ENCODE results near the gene ADAM19. TPM values are rescaled to one million over a fixed set of nuclear protein-coding genes. Genes with fewer than 3 reads are reported as not detected.
A peak's percentile ranks its signal among the peaks of the same experiment; 100 is the strongest.

Gene ADAM19
- total RNA-seq, 1 donor from 2014 or later = 88.1 TPM

DNA sequence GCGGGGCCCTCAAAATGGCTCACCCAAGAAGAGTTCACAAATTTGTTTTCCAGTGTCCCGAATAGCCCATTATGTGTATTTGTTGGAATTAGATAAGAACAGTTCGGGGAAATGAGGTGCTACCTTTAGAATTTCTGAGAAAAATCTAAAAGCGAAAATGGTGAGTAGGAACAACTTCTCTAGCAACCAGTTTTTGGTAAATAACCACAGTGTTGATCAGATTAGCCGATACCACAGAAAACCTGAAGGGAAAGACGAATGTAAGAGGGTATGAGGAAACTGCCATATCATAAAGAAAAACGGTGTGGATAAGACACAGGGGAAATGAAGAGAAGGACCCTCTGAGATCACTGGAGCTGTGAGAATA lies 31.0 kb downstream of the ADAM19 start:
- DNase-seq (ENCODE audit: low spot score) = no peak

DNA sequence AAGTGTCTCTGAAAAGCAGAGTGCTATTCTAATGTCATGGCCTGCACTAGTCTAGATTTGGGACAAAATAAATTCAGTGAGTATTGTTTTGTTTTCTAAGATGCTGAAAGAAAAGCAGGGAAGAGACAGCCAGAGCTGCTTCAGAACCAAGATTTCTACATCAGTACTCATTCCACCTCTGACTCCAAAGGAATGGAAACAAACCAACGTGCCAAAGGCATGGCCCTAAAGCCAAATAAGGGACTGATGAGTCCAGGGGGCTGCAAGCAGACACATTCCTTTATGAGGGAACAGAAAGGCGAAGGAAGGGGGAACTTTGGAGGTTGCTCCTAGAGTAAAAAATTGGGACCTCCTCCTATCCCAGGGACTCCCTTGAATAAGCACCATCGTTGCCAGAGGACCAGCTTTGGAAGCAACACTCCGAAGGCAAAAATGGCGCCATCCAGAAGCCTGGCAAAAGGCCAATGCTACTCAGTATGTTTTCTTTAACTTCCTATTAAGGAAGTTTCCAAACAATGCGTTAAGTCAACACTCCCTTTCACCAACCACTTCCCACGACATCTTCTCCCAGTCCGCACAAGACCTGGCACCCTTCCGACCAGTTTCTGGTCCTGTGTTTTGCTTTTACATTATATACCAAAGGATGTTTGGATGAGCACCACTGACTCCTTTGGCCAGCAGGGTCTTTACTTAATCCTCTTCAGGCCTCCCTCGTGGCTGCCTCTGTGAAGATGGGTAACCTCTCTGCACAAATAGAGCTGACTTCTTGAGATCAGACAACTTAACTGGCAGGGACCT lies 31.6 kb downstream of the ADAM19 start:
- DNase-seq (ENCODE audit: low spot score) = peak; percentile 55

DNA sequence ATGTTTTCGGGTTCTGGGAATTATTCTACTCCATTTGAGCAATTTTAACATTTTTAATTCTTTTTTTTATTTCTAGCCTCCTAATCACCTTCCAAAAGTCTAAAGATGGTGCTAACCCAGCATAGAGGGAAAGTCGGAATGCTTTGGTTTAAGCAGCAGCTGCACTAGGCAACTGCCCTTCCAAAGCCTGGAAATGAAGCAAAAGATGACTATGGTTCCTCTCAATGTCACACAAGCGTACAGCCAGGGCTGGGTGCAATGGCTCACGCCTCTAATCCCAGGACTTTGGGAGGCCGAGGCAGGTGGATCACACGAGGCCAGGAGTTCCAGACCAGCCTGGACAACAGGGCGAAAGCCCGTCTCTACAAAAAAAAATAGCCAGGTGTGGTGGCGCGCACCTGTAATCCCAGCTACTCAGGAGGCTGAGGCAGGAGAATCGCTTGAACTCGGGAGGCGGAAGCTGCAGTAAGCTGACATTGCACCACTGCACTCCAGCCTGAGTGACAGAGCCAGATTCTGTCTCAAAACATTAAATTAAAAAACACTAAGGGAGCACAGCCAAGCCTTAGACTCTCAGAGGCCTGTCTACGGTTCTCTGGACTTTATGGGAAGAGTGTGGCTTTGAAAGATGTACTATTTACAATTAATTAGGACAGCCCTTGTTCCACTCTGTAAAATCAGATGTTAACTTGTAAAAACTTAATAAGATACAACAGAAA lies 33.1 kb downstream of the ADAM19 start:
- no peak for DNase-seq (ENCODE audit: low spot score)

DNA sequence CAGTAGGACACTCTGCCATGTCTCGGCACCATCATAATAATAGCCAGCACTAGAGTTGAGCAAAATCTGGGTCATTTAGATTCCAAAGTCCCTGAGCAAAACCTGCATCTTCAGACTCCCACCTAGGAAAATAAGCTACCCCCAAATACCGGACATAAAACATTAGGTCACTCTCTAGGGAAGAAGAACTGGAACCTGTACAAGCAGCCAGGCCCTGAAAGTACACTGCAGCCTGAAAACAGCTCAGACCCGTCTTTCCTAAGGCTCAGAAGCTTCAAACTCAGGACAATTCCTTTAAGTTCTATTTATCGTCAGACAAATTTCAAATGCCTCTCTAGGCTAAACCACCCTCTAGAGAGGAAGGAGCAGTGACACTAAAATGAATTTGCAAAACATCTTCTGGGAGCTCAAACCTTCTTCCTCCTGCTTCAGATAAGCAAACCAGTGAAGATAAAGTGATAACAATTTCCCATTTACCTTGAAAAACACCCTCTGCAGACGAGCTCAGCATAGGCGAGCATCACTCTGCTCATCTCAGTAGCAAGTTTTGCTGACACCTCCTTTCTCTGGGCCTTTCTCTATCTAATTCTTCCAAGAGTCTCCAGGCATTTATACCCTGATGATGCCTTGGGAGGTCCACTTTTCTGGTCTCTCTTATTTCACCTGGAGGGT lies 34.0 kb downstream of the ADAM19 start:
- no peak for DNase-seq (ENCODE audit: low spot score)

DNA sequence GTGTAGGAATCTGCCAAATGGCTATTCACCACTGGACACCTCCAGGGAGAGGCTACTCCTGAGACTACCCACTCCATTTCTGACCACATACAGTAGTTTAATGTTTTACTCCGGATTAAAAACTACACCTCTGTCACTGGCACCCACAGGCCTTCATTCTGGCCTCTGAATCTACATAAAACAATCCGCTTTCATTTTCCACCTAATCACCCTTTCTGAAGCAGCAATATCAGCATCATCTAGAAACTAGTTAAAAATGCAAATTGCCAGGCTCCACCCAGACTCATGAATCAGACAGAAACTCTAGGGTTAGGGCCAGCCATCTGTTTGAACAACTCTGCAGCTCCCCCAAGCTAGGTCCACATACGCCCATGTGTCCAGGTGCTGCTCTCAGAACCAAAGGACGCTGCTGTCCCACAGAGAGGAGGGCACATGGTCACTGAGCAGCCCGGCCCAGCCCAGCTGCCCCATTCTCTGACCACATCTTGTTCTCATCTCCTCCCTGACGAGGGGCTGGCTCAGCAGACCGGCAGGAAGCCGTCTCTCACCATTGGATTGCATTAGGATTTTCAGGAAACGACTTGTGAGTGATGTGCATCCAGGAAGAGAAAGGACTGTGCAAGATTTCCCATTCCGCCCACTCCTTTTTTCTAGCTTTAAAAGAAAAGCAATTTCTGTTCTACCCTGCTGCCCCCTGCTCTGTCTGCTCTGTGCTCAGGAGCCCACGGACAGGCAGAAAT lies 34.7 kb downstream of the ADAM19 start:
- peak; percentile 49 for DNase-seq (ENCODE audit: low spot score)

DNA sequence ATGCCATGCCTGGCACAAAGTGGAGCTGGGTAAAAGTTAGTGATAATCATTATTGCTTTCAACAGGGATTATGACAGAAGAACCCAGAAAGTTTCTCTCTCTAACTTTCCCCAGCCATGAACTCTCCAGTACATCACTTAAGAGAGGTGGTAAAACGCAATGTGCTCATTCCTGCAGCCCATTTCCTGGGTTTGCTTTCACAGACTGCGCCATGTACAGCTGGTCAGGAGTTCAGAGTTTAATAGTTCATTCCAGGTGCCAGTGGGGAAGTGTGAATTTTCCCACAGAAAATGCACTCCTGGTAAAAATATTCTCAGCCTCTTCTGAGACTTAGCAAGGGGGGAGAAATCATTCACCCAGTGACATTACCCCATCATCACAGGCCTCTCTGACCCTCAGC lies 35.5 kb downstream of the ADAM19 start:
- DNase-seq (ENCODE audit: low spot score) = no peak

DNA sequence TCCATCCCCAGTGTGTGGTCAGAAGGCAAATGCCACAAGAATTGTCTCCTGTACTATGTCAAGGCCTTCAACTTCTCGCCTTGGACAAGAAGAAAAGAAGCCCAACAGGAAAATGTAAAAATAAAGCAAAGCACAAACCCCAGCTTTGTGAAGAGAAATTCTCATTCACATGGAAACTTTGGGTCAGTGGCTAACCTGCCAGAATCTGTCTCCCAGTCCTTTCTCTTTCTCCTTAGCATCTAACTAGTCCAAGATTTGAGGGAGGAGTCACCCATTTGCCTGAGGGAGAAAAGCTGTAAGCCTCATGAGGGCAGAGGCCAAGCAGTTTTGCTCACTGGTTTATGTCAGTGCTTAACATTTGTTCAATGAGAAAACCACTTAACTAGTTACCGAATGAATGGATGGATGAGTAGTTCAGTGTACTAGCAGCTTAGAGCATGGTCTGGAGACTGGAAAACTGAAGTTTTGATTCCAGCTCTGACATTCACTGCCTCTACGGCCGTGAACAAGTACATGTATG lies 36.0 kb downstream of the ADAM19 start:
- DNase-seq (ENCODE audit: low spot score) = no peak

DNA sequence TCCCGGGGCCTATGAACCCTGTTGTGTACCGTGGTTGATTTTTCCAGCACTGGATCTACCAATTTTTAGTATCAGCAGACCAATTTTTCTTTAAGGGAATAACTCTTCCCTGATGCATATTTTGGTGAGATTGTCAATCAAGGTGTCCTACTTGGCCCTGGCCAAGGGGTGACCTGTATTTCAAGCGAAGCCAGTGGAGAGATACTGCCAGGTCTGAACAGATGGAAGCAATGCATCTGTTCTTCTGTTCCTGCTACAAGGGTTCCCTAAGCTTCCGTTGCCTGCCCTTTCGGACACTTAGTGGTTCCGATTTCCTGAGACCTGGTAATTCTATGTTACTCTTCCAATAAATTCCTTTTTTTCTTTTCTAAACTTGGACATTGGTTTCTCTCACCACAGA lies 37.3 kb downstream of the ADAM19 start:
- no peak for DNase-seq (ENCODE audit: low spot score)

DNA sequence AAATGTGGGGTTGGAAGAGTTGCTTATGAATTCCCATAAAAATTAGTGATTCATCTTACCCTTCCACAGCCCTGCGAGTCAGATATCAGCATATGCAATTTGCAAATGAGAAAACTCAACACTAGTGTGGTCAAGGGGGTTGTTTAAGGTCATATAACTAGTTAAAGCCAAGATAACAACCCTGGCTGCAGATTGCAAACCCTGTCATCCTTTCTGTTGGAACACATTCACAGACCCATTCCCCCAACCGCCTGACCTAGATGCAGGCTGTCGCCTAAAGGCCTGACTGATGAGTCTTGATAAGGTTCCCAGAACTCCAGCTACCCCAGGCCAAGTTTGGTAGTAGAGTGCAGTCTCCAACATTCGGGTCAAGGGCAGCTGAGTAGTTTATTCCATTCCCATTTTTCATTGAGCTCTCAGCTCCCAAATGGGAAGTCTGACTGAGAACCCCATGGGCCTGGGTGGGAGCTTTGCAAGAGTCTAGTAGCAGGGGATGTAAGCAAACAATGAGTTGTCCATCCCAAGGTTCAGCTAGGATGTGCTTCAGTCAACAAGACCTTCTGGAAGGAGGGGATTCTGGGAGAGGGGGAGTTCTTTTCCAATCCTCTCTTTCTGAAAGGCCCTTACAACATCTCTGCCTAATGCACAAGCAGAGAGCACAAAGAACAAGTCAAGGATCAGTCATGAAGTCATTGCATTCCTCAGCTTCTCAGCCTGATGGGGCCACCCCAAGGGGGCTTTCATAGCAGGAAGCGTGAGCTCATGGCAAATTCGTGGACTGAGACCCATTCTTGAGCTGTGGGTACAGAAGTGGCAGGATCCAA lies 40.3 kb downstream of the ADAM19 start:
- DNase-seq (ENCODE audit: low spot score) = peak; percentile 54

DNA sequence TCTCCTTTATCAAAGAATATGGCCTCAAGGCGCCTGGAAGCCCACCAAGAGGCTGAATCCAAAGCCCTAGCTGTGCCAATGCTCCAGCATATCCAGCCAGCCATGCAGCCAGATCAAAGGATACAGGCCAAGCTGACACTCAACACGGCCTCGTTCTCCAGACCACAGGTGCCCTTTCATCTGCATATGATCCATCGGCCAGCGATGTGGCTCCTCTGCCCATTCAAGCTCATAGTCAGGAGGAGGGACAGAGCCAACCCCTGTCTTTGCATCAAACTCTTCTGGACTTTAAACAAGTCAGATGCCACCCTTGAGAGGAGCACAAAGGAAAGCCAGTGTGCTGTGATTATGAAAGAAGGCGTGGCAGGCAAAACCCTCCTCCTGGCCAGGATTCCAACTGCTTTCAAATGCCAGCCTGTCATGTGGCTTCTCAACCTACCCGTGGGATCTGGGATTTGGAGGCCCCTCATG lies 42.5 kb downstream of the ADAM19 start:
- DNase-seq (ENCODE audit: low spot score) = no peak

DNA sequence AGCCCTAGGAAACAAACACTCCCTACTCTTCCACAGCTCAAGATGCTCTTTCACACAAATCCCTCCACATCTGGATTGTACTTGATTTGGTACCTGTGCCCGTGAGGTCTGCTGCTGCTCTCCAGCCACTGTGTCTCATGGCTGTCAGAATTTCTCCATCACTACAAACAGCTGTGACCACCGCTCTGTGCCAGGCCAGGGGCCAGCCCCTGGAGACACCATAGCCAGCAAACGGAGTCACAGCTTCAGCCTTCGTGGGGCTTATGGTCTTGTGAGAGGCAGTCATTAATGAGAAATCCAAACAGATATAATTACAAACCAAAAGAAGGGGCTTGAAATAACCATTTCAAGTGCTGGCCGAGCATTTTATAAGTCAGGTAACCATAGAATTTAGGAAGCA lies 43.6 kb downstream of the ADAM19 start:
- DNase-seq (ENCODE audit: low spot score) = no peak

DNA sequence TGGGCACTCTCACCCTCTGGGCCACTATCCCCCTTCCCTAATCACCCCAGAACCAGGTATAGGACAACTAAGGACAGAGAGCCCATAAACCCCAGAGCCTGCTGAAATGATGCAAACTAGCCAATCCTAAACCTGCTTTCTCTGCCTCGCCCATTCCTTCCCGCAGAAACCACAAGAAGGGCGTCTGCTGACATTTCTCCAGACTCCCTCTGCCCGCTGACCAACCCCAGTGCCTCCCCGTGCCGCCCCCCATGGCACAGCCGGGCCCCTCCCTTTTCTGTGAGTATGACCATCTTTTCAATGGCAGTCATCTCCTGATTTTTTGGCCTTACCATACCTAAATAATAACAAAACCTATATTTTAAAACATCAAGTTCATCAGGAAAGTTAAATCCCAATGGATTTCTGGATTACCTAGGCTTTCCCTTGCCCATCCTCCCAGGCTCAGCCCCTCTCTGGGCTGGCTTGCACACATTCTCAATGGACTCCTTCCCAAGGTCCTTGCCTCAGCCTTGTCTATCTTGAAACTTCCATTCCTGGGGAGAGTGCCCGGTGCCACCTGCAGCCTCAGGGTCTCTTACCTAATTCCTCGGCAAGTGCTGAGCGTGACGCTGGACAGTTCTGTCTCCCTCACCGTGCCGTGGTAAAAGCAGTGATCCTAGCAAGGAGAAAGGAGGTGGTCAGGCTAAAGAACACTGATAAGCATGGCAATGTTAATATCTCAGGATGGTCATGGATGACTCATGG lies 45.2 kb downstream of the ADAM19 start:
- DNase-seq (ENCODE audit: low spot score) = no peak

DNA sequence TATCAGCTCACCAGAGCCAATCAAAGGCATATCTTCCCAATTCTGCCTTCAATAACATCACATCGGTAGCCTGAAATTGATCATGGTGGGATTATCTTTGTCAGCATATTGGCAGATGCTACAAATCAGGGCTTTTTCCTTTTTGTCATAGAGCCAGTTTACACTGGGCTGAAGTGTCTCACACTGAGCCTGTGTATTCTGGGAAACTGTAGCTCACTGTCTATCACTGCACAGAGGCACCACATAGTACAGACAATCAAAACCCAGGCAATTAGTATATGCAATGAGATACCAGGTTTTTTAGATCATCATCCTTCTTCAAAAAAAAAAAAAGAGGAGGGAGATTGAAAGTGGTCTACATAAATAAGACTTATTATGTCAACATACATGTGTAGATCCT lies 46.6 kb downstream of the ADAM19 start:
- no peak for DNase-seq (ENCODE audit: low spot score)

DNA sequence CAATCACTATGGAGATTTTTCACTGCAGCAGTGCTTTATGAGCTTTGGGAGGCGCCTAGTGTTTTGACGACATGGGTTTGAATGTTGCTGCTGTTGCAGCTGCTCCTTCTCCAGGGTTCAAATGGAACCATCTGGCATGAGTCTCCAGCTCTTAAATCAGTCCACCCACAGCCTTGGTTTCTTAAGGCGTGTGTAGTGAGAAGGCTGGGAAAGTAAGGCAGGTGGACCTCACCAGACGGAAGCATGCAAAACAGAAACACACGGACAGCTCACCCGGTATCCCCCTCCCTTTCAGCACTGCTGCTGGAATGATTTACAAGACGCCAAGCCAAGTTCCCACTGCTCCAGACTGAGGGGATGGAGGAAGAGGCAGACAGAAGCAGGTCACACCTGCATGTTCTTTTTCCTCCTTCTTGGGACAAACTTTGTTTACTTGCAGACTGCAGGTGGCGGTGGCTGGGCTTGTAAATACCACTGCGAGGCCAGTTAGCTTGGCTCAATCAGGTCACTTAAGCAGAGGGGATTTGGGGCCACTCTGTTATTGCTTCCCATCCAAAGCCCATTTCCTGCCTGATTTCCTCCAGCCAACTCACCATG lies 47.4 kb downstream of the ADAM19 start:
- DNase-seq (ENCODE audit: low spot score) = no peak

DNA sequence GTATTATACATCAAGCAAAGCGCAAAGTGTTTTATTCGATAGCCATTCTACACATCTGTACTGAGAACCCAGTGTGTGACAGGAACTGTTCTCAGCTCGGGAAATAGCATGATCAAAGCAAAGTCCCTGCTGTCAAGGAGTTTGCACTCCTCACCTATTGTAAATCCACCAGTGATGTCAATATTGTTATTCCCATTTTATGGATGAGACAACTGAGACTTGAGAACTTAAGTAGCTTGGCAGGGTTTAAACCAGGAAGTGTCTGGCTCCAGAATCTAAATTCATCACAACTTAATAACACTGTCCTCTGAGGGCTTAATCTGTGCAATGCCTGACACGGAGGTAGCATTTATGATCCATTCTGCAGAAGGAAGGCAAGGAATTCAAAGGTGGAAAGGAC lies 50.7 kb downstream of the ADAM19 start:
- DNase-seq (ENCODE audit: low spot score) = no peak

DNA sequence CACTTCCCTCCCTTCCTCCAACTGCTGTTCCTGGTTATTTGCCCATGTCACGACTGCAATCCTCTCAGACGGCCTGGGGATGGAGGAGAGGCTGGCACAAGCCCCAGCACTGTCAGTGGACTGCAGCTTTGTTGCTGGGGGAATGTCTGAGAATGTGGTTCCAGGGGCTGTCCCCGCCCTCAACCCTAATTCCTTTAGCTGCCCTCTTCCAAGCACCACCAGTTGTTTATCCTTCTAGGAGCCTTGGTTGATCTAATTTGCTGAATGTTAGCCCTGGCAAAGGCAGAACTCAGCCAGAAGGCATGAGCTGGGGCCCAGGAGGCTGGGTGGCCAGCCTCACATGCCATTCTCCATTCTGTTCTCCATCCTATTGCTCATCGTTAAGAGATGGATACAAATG lies 51.6 kb downstream of the ADAM19 start:
- no peak for DNase-seq (ENCODE audit: low spot score)

DNA sequence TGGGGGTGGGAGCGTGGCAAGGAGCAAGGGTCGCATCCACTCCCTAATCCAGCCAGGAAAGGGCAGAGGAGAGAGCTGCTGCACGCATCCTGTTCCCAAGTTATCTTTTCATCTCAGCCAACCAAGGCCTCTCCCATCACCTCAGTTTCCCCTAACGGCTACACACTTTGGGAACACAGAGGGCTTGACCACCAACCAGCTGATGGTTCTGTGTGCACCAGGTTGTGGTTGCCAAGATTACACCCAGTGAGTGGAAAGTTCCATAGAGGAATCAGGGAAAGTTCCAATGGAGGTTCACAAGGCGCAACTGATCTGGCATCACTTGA lies 53.9 kb downstream of the ADAM19 start:
- DNase-seq (ENCODE audit: low spot score) = no peak

DNA sequence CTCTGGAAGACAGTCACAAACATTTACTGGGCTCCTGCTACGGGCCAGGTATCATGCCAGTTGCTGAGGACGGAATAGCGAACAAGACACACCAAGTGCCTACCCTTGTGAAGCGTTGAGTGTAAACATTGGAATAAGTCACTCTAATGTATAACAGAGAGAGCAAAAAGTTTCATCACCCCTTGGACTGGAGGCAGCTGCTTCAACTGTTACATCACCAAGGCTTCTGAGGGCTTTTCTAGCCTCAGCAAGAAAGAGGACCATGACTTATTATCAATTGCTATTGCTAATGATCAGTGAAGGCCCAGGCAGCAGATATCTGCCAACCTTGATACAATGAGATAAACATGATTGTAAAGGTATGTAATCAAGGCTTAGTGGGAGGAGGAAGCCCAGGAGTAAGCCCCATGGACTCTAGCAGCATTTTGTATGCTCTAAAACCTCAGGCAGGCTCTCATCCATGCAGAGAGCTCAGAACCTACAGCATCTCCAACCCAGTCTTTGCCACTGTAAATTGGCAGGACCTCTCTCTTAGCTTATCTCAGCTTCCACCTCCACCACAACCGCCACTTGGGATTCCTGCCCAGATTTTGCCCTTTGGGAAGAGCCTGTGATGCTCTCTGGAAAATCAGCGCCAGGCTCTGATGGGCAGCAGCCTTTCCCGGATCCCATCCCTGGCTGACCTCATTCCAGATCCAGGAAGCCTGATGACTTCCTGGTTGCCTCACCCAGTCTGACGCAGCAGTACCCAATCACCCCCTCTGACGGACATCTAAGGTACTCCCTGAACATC lies 54.5 kb downstream of the ADAM19 start:
- no peak for DNase-seq (ENCODE audit: low spot score)
